ENCODE measurements around the gene RNF34.
"Not testable (repeated sequence)": the region's sequence is repeated elsewhere in the genome, so short reads cannot be mapped to it uniquely, and the experiment has no call there.

RNF34 gene

DNA sequence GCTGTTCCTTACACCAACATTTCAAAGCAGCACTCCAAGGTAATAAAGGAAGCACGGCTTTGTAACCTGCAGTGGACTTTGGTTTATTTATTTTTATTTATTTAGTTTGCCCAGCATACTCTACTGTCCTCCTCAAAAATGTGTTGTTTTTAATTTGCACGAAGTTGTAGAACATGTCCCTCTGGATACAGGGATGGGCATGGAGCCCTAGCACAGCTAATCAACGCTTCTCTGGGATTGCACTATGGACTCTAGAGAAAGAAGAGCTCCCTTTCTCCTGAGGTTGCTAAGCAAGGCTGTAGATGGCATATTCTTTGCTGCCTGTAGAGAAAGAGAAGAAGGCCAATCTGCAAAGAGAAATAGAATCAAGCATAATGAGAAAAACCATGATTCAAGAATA lies 41.8 kb upstream of the RNF34 start:
- TF ChIP-seq, protein P1, sequence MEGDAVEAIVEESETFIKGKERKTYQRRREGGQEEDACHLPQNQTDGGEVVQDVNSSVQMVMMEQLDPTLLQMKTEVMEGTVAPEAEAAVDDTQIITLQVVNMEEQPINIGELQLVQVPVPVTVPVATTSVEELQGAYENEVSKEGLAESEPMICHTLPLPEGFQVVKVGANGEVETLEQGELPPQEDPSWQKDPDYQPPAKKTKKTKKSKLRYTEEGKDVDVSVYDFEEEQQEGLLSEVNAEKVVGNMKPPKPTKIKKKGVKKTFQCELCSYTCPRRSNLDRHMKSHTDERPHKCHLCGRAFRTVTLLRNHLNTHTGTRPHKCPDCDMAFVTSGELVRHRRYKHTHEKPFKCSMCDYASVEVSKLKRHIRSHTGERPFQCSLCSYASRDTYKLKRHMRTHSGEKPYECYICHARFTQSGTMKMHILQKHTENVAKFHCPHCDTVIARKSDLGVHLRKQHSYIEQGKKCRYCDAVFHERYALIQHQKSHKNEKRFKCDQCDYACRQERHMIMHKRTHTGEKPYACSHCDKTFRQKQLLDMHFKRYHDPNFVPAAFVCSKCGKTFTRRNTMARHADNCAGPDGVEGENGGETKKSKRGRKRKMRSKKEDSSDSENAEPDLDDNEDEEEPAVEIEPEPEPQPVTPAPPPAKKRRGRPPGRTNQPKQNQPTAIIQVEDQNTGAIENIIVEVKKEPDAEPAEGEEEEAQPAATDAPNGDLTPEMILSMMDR (IDR thresholded peaks at IDR 0.05; ENCODE audit: borderline replicate concordance, insufficient read depth, low read depth, low read length), result no peak
- H3K4me3 ChIP-seq (ENCODE audit: low read depth, low read length), result no peak overlapping the region

DNA sequence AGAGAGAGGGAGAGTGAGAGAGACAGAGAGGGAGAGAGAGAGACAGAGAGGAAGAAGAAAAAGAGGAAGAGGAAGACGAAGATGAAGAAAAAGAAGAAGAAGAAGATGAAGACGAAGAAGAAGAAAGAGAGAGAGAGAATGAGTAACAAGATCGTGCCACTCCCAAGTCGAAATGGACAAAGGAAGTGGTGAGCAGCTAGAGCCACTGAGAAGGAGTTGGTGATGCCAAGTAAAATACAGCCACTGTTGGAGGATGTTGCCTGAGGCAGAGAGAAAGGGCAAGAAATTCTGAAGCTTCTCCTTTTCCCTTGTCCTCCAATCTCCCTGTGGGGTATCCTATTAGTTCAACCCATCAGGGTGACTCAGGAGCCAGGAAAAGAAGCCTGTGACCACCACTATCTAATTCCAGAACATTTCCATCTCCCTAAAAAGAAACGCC lies 35.2 kb upstream of the RNF34 start:
- TF ChIP-seq, protein P1 (IDR thresholded peaks at IDR 0.05; ENCODE audit: borderline replicate concordance, insufficient read depth, low read depth, low read length), result no peak
- no peak overlapping the region for H3K4me3 ChIP-seq (ENCODE audit: low read depth, low read length)

DNA sequence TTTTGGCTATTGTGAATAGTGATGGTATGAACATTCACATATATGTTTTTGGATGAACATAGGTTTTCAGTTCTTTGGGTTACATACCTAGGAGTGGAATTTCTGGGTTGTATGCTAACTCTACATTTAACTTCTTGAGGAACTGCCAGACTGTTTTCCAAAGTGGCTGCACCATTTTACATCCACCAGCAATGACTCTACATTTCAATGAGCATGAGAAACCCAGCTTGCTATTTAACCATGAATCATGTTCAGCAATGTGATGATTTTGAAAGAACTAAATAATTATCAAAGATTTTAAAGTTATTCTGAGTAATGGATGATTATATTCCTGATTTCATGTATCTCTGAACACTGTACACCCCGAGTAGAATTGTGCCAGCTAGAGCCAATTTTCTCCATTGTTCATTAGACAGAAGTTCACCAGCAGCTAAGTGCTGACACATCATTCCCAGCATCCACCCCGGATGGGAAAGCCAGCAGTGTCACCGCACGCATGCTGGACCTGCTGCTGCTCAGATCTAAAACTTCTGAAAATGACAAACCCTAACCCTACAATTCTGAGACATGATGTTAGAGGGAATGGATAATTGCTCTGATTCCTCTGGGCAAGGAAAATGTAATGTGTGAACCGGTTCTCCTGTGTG lies 34.4 kb upstream of the RNF34 start:
- no peak overlapping the region for H3K4me3 ChIP-seq (ENCODE audit: low read depth, low read length)
- TF ChIP-seq, protein P1 (IDR thresholded peaks at IDR 0.05; ENCODE audit: borderline replicate concordance, insufficient read depth, low read depth, low read length), result no peak

DNA sequence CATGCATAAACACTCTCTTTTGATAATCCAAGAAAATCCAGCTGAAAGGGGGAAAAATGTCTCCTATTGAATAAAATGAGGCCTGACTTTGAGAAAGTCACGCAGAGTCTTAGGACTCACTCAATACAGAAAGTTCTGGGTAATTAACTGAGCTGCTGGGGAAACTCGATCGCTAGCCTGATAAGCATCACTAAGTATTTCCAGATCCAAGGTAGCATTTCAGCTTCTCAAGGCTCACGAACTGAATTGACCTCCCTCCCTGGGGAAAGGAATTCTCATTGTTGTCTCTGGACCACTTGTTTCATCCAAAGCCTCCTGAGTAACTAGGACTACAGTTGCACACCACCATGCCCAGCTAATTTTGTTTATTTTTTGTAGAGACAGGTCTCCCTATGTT lies 33.9 kb upstream of the RNF34 start:
- H3K4me3 ChIP-seq (ENCODE audit: low read depth, low read length), result no peak overlapping the region
- TF ChIP-seq, protein P1 (IDR thresholded peaks at IDR 0.05; ENCODE audit: borderline replicate concordance, insufficient read depth, low read depth, low read length), result no peak

DNA sequence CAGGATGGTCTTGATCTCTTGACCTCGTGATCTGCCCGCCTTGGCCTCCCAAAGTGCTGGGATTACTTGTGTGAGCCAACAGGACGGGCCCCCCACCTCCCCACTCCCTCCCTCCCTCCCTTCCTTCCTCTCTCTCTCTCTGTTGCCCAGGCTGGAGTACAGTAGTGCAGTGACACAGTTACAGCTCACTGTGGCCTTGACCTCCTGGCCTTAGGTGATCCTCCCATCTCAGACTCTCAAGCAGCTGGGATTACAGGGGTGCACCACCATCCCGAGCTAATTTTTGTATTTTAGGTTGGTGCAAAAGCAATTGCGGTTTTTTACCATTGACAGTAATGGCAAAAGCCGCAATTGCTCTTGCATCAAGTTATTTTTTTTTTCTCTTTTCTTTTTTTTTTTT lies 28.5 kb upstream of the RNF34 start:
- TF ChIP-seq, protein P1 (IDR thresholded peaks at IDR 0.05; ENCODE audit: borderline replicate concordance, insufficient read depth, low read depth, low read length), result no peak
- H3K4me3 ChIP-seq (ENCODE audit: low read depth, low read length), result no peak overlapping the region

DNA sequence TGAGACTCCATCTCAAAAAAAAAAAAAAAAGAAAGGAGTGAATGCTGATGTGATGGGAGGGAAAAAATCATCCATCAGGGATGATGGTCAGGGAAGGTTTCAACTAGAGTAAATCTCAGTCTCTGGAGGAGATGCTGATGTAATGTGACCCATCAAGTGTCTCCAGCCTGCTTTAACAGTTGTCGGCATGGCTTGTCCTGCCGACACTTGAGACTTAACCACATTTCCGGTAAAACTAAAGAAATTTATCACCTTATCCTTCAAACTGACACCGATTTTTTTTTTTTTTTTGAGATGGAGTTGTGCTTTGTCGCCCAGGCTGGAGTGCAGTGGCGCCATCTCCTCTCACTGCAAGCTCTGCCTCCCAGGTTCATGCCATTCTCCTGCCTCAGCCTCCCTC lies 26.2 kb upstream of the RNF34 start:
- TF ChIP-seq, protein P1 (IDR thresholded peaks at IDR 0.05; ENCODE audit: borderline replicate concordance, insufficient read depth, low read depth, low read length), result no peak
- H3K4me3 ChIP-seq (ENCODE audit: low read depth, low read length), result no peak overlapping the region

DNA sequence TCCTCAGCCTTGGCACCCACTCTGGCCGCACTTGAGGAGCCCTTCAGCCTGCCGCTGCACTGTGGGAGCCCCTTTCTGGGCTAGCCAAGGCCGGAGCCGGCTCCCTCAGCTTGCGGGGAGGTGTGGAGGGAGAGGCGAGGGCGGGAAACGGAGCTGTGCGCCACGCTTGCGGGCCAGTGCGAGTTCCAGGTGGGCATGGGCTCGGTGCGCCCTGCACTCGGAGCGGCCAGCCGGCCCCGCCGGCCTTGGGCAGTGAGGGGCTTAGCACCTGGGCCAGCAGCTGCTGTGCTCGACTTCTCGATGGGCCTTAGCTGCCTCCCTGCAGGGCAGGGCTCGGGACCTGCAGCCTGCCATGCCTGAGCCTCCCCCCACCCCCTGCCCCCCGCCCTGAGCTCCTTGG lies 25.6 kb upstream of the RNF34 start:
- H3K4me3 ChIP-seq (ENCODE audit: low read depth, low read length), result not testable (repeated sequence)

DNA sequence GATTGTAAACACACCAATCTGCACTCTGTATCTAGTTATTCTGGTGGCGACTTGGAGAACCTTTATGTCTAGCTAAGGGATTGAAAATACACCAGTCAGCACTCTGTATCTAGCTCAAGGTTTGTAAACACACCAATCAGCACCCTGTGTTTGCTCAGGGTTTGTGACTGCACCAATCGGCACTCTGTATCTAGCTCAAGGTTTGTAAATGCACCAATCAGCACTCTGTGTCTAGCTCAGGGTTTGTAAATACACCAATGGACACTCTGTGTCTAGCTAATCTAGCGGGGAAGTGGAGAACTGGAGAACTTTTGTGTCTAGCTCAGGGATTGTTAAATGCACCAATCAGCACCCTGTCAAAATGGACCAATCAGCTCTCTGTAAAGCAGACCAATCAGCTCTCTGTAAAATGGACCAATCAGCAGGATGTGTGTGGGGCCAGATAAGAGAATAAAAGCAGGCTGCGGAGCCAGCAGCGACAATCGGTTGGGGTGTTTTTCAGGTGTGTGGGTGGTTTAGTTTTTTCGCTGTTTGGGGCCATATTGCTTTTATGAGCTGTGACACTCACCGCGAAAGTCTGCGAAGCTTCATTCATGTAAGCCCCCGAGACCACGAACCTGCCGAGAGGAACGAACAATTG lies 24.9 kb upstream of the RNF34 start:
- H3K4me3 ChIP-seq (ENCODE audit: low read depth, low read length), result not testable (repeated sequence)

Data from GM12875 (cell line).